GM19238 (cell line): ENCODE results near the gene HBA1.
"Not testable (repeated sequence)": the region's sequence is repeated elsewhere in the genome, so short reads cannot be mapped to it uniquely, and the experiment has no call there.

Experiments used
- DNase-seq: peaks from one replicate; pipeline ENCODE4 v3.0.0; 2011; ENCODE audit warnings: low spot score; ENCODE audit not compliant: insufficient read length

Gene HBA1

DNA sequence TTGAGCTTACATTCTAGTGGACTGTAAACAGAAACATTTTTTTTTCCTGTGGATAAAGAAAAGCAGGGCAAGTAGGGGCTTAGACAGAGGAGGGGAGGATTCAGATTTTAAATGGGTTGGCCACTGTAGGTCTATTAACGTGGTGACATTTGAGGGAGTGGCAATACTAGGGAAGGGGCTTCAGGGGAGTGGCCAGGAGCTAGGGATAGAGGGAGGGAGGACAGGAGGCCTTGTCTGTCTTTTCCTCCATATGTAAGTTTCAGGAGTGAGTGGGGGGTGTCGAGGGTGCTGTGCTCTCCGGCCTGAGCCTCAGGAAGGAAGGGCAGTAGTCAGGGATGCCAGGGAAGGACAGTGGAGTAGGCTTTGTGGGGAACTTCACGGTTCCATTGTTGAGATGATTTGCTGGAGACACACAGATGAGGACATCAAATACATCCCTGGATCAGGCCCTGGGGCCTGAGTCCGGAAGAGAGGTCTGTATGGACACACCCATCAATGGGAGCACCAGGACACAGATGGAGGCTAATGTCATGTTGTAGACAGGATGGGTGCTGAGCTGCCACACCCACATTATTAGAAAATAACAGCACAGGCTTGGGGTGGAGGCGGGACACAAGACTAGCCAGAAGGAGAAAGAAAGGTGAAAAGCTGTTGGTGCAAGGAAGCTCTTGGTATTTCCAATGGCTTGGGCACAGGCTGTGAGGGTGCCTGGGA is 17.2 kb upstream of the HBA1 start:
- no peak for DNase-seq

DNA sequence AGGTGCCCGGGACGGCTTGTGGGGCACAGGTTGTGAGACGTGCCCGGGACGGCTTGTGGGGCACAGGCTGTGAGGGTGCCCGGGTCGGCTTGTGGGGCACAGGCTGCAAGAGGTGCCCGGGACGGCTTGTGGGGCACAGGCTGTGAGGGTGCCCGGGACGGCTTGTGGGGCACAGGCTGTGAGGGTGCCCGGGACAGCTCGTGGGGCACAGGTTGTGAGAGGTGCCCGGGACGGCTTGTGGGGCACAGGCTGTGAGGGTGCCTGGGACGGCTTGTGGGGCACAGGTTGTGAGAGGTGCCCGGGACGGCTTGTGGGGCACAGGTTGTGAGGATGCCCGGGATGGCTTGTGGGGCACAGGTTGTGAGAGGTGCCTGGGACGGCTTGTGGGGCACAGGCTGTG is 16.2 kb upstream of the HBA1 start:
- not testable (repeated sequence) for DNase-seq

- DNase-seq: no peak
Measured at GRCh38 chr16:160691-161190, 15.7 kb upstream of the HBA1 start.

DNA sequence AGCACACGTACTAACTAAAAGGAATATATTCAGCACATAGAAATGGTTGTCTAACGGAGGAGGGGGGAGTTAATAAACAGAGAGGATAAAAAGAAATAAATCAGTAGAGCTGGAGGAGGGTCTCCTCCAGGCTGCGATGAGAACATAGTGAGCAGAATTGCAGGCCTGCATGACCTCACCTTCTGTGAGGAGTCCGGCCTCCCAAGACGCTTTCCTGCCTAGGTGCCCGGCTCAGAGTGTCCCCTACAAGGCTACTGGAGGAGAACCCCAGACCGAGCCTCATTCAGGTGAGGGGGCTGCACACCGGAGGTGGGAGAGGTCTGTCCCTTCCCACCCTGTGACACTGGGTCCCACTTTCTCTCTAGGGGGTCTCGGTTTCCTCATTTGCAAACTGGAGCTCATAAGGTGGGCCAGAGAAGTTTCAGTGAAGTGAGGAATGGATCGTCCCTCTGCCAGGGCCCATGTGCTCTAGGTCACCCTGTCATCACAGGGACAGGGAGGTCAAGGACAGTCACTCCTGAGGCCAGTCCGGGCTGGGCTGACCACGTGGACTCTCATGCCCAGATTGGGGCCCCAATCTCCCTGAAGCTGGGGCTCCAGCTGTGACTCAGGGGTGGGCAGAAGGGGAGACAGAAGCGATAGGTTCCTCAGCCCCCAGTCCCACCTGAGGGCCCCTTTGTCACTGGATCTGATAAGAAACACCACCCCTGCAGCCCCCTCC is 14.0 kb upstream of the HBA1 start:
- DNase-seq: no peak

- not testable (repeated sequence) for DNase-seq
Measured at GRCh38 chr16:163139-163538, 13.3 kb upstream of the HBA1 start.

DNA sequence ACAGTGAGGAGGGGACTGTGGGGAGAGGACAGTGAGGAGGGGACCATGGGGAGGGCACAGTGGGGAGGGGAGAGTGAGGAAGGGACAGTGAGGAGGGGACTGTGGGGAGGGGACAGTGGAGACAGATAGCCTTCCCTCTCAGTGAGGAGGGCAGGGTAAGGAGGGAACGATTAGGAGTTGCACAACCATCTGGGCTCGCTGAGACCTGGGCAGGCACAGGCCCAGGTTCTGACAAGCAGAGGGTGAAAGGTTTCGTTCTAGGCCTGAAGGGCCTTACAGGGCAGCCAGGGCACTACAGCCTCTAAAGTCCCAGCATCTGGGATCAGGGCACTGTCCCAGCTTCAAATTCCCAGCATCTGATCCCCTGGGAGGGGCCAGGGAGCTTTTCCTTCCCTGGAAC is 12.8 kb upstream of the HBA1 start:
- DNase-seq: not testable (repeated sequence)

GRCh38 chr16:164134-164823 is 12.2 kb upstream of the HBA1 start:
- not testable (repeated sequence) for DNase-seq

GRCh38 chr16:164827-165538 is 11.5 kb upstream of the HBA1 start:
- DNase-seq: no peak

DNA sequence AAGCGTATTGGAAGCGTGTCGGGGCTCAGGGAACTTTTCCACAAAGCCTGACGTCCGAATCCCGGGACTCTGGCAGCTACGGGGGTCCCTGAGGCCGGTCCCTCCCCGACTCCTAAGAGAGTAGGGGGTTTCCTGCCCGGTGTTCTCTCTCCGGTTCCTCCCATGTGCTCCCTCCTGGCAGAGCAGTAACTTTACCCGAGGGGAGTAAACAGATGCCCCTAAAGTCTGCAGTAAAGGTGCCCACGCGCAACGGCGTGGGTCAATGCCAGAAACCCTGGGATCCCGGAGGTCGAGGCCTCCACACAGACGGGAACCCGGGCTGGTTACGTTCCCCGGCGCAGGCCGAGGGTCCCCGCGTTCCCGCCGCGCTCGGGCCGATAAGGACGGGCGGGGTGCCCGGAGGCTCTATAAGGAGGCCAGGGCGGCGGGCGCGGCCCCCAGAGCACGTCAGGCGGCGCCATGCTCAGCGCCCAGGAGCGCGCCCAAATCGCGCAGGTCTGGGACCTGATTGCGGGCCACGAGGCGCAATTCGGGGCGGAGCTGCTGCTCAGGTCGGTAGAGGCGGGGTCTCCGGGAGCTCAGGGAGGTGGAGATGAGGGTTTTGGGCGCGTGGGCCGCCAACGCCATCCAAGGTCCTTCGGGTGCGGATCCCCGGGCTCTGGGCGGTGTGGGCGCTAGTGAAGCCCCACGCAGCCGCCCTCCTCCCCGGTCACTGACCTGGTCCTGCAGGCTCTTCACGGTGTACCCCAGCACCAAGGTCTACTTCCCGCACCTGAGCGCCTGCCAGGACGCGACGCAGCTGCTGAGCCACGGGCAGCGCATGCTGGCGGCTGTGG is 10.7 kb upstream of the HBA1 start, which contains the start of gene HBM:
HBM (plus strand) TSS at position 440 of the 836 bp plus-strand sequence; CDS start at position 460, 20 bp downstream.
- DNase-seq: no peak

GRCh38 chr16:166375-167121 is 9.9 kb upstream of the HBA1 start:
- DNase-seq: no peak

GRCh38 chr16:167122-167690 is 9.3 kb upstream of the HBA1 start:
- DNase-seq: no peak

DNA sequence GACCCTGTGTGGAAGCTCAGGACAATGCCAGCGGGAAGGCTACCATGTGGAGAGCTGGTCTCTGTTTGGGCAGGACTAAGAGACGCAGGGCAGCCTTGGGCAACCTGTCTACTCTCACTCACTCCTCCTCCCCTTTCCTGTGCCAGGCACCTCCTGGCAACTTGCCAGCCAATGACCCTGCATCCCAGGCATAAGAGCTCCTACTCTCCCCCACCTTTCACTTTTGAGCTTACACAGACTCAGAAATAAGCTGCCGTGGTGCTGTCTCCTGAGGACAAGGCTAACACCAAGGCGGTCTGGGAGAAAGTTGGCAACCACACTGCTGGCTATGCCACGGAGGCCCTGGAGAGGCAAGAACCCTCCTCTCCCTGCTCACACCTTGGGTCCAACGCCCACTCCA is 8.1 kb upstream of the HBA1 start:
- no peak for DNase-seq

DNA sequence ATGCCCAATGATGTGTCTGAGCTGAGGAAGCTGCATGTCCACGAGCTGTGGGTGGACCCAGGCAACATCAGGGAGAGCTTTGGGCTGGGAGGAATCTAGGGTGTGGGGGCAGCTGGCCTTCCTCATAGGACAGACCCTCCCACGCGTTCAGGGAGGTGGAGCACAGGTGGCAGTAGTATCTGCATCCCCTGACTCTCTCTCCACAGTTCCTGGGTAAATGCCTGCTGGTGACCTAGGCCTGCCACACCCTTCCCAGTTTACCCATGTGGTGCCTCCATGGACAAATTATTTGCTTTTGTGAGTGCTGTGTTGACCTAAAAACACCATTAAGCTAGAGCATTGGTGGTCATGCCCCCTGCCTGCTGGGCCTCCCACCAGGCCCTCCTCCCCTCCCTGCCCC is 7.5 kb upstream of the HBA1 start:
- DNase-seq: no peak

GRCh38 chr16:170088-170507 is 6.4 kb upstream of the HBA1 start:
- not testable (repeated sequence) for DNase-seq

DNA sequence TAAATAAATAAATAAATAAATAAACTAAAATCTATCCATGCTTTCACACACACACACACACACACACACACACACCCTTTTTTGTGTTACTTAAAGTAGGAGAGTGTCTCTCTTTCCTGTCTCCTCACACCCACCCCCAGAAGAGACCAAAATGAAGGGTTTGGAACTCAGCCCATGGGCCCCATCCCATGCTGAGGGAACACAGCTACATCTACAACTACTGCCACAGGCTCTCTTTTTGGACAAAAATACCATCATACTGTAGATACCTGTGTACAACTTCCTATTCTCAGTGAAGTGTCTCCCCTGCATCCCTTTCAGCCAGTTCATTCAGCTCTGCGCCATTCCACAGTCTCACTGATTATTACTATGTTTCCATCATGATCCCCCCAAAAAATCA is 5.7 kb upstream of the HBA1 start:
- no peak for DNase-seq

GRCh38 chr16:172374-172941 is 4.0 kb upstream of the HBA1 start, which contains the start of gene HBA2:
TSS of gene HBA2 (plus strand) at chr16:172876. CDS start at chr16:172913, 37 bp downstream.
- not testable (repeated sequence) for DNase-seq

DNA sequence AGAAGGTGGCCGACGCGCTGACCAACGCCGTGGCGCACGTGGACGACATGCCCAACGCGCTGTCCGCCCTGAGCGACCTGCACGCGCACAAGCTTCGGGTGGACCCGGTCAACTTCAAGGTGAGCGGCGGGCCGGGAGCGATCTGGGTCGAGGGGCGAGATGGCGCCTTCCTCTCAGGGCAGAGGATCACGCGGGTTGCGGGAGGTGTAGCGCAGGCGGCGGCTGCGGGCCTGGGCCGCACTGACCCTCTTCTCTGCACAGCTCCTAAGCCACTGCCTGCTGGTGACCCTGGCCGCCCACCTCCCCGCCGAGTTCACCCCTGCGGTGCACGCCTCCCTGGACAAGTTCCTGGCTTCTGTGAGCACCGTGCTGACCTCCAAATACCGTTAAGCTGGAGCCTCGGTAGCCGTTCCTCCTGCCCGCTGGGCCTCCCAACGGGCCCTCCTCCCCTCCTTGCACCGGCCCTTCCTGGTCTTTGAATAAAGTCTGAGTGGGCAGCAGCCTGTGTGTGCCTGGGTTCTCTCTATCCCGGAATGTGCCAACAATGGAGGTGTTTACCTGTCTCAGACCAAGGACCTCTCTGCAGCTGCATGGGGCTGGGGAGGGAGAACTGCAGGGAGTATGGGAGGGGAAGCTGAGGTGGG is 3.1 kb upstream of the HBA1 start:
- not testable (repeated sequence) for DNase-seq
